ENCODE results near the gene SLCO2A1. TPM values are rescaled to one million over a fixed set of nuclear protein-coding genes. Genes with fewer than 3 reads are reported as not detected.

Gene SLCO2A1
- total RNA-seq, 1 donor from 2014 or later = not detected

GRCh38 chr3:133937756-133938601, 91.7 kb downstream of the SLCO2A1 start:
- H3K27me3 ChIP-seq (ENCODE audit: control insufficient read depth, insufficient read depth, low read length) = peaks cover 70% of the 10 kb centered on the region
- no peak for DNase-seq (ENCODE audit: low read depth)
- H3K4me3 ChIP-seq (ENCODE audit: low read depth, low read length) = no peak overlapping the region
- no peaks in the 10 kb centered on the region for H3K36me3 ChIP-seq (ENCODE audit: control insufficient read depth, insufficient read depth, low read length)
- FAIRE-seq = peak; percentile 70
- TF ChIP-seq CTCF (IDR thresholded peaks at IDR 0.05; ENCODE audit: insufficient read depth, low read length, severe bottlenecking) = no peak

- no peak for TF ChIP-seq CTCF (IDR thresholded peaks at IDR 0.05; ENCODE audit: insufficient read depth, low read length, severe bottlenecking)
- FAIRE-seq (no peak), DNase-seq (ENCODE audit: low read depth) (no peak)
- Histone ChIP-seq H3K4me3 (ENCODE audit: low read depth, low read length) (no peak overlapping the region), H3K36me3 (ENCODE audit: control insufficient read depth, insufficient read depth, low read length) (no peaks in the 10 kb centered on the region), H3K27me3 (ENCODE audit: control insufficient read depth, insufficient read depth, low read length) (peaks cover 65% of the 10 kb centered on the region)
These were observed 92.6 kb downstream of the SLCO2A1 start for GRCh38 chr3:133937061-133937686.

GRCh38 chr3:133935843-133936769, 93.6 kb downstream of the SLCO2A1 start:
- H3K27me3 ChIP-seq (ENCODE audit: control insufficient read depth, insufficient read depth, low read length) = peaks cover 60% of the 10 kb centered on the region
- no peaks in the 10 kb centered on the region for H3K36me3 ChIP-seq (ENCODE audit: control insufficient read depth, insufficient read depth, low read length)
- no peak for DNase-seq (ENCODE audit: low read depth)
- no peak for TF ChIP-seq CTCF (IDR thresholded peaks at IDR 0.05; ENCODE audit: insufficient read depth, low read length, severe bottlenecking)
- no peak overlapping the region for H3K4me3 ChIP-seq (ENCODE audit: low read depth, low read length)
- FAIRE-seq = no peak

GRCh38 chr3:133934996-133935842, 94.5 kb downstream of the SLCO2A1 start:
- Histone ChIP-seq H3K4me3 (ENCODE audit: low read depth, low read length) (no peak overlapping the region), H3K27me3 (ENCODE audit: control insufficient read depth, insufficient read depth, low read length) (peaks cover 54% of the 10 kb centered on the region), H3K36me3 (ENCODE audit: control insufficient read depth, insufficient read depth, low read length) (no peaks in the 10 kb centered on the region)
- FAIRE-seq (no peak), DNase-seq (ENCODE audit: low read depth) (no peak)
- no peak for TF ChIP-seq CTCF (IDR thresholded peaks at IDR 0.05; ENCODE audit: insufficient read depth, low read length, severe bottlenecking)
